NCI-H2227 (cell line): Measurements from ENCODE around the gene YEATS4.
A peak's percentile ranks its signal among the peaks of the same experiment; 100 is the strongest.

ENCODE experiments used
- DNase-seq: peaks from one replicate; lab custom pipeline; 2025; ENCODE audit not compliant: unreplicated experiment; lab: John Stamatoyannopoulos, UW

Gene YEATS4

GRCh38 chr12:69388371-69388770, 28.8 kb downstream of the YEATS4 start:
- peak; percentile 17 for DNase-seq

GRCh38 chr12:69389831-69390230, 30.3 kb downstream of the YEATS4 start:
- DNase-seq = no peak

- DNase-seq = no peak
Measured at GRCh38 chr12:69392179-69392928, 32.8 kb downstream of the YEATS4 start.

GRCh38 chr12:69396041-69396440, 36.5 kb downstream of the YEATS4 start:
- no peak for DNase-seq

- DNase-seq = no peak
Measured at GRCh38 chr12:69396963-69397362, 37.4 kb downstream of the YEATS4 start.

- no peak for DNase-seq
Measured at GRCh38 chr12:69397978-69398377, 38.4 kb downstream of the YEATS4 start.

GRCh38 chr12:69401940-69402339, 42.4 kb downstream of the YEATS4 start:
- no peak for DNase-seq

- no peak for DNase-seq
Measured at GRCh38 chr12:69404851-69405565, 45.5 kb downstream of the YEATS4 start.

GRCh38 chr12:69405566-69405865, 46.0 kb downstream of the YEATS4 start:
- DNase-seq = no peak

- DNase-seq = no peak
Measured at GRCh38 chr12:69406217-69406616, 46.7 kb downstream of the YEATS4 start.

- no peak for DNase-seq
Measured at GRCh38 chr12:69410571-69410970, 51.0 kb downstream of the YEATS4 start.

GRCh38 chr12:69412655-69413054, 53.1 kb downstream of the YEATS4 start:
- no peak for DNase-seq

- peak; percentile 57 for DNase-seq
Measured at GRCh38 chr12:69415471-69416275, 56.1 kb downstream of the YEATS4 start.

- no peak for DNase-seq
Measured at GRCh38 chr12:69417231-69417630, 57.7 kb downstream of the YEATS4 start.

- no peak for DNase-seq
Measured at GRCh38 chr12:69417741-69418167, 58.2 kb downstream of the YEATS4 start.

- no peak for DNase-seq
Measured at GRCh38 chr12:69419701-69420100, 60.2 kb downstream of the YEATS4 start.

GRCh38 chr12:69421548-69421947, 62.0 kb downstream of the YEATS4 start:
- no peak for DNase-seq

- DNase-seq = no peak
Measured at GRCh38 chr12:69423037-69423905, 63.7 kb downstream of the YEATS4 start.

- DNase-seq = no peak
Measured at GRCh38 chr12:69425417-69425816, 65.9 kb downstream of the YEATS4 start.

GRCh38 chr12:69428351-69429073, 69.0 kb downstream of the YEATS4 start:
- no peak for DNase-seq
